HG02610 (cell line): ENCODE results near the gene CTSZ.
"Not testable (repeated sequence)": the region's sequence is repeated elsewhere in the genome, so short reads cannot be mapped to it uniquely, and the experiment has no call there.

Source experiments
- ATAC-seq: cut with Tn5 transposase; IDR thresholded peaks from one replicate; pipeline ENCODE4 v1.9.1; 2021; ENCODE audit warnings: mild to moderate bottlenecking, moderate library complexity; ENCODE audit not compliant: unreplicated experiment

The CTSZ gene

DNA sequence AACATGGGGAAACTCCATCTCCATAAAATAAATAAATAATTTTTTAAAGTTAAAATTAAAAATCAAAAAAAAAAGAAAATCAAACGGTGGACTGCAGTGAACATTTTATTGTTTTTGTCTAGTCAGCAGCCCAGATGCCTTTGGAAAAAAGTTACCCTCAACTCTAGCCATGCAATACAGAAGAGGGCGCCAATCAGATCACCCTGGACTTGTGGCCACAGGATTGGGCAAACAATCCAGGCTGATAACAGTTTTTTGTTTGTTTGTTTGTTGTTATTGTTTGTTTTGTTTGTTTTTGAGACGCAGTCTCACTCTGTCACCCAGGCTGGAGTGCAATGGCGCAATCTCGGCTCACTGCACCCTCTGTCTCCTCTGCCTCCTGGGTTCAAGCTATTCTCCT, 56.5 kb downstream of the CTSZ start:
- no peak for ATAC-seq

DNA sequence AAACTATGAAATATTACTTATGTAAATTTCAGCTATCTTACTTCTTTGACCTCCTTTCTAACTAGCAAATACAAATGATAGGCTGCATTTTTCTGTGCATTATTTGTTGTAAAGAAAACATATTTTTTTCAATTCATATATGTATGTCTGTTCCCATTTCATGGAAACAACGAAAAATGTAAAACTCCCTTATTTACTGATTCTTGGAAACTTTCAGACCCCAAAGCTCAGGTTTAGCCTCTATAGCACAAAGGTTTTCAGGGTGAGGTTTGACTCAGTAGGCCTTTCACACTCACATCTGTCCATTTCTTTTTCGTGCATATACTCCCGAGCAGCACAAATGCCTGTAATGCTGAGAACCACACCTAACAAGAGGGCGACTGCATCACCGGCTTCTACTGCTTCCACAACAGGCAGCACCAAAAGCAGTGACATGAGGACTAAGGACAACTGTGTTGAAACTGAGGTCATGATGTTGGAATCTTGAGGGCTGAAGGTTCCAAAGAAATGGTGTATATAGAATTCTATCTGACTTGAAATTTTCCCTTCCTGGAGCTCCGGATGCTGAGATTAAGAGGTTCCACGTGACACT, 59.2 kb downstream of the CTSZ start:
- ATAC-seq = not testable (repeated sequence)

DNA sequence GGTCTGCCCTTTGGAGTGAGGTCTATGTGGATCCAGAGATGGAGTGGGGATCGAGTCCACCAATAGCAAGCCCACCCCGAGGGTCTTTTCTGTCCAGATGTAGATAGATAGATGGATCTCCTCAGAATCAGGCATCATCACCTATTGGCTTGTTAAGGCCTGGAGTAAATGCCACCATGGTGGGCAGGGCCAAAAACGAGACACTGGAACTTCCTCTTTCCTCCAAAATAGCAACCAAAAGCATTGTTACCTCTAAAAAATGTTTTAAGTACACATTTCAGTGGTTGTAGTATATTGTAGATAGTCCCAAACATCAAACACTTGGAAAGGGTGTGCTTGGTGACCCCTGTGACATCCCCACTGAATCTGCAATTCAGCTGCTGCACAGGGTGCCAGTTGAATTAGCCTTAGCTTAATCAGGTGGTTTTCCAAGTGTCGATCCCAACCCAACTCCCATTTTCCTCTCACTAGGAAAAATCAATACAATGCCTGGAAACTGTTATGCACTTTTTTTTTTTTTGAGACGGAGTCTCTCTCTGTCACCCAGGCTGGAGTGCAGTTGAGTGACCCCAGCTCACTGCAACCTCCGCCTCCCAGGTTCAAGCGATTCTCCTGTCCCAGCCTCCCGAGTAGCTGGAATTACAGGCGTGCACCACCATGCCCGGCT, 61.0 kb downstream of the CTSZ start:
- no peak for ATAC-seq
